GM12878 (cell line): ENCODE data around the gene KRTAP10-9. TPM values are rescaled to one million over a fixed set of nuclear protein-coding genes. Genes with fewer than 3 reads are reported as not detected.

Experiments
- ATAC-seq: fragments of 200-7000 bp; cut with Tn5 transposase; 3 replicates; pipeline ENCODE4 v1.9.1; 2020; ENCODE audit warnings: mild to moderate bottlenecking, moderate library complexity
- BruUV-seq: library from RNA; stranded (reverse); fragments of 400-500 nt; replicated peaks from 2 replicates; lab custom pipeline; 2021; lab: Mats Ljungman, UMichigan
- CTCF ChIA-PET: fragments of 300-600 bp; sonication (Branson Sonifier 250); formaldehyde crosslinking; extraction: SDS; loops from one replicate; lab custom pipeline; 2021; ENCODE audit warnings: inconsistent platforms; lab: Yijun Ruan, JAX
- POLR2A ChIA-PET: fragments of 350-600 bp; formaldehyde crosslinking; extraction: SDS; loops from one replicate; lab custom pipeline; 2021; ENCODE audit warnings: inconsistent platforms; lab: Charles Lee
- RAD21 ChIA-PET: fragments of 300-600 bp; sonication (Branson Sonifier 250); formaldehyde crosslinking; loops from one replicate; lab custom pipeline; 2023; ENCODE audit warnings: antibody characterized with exemption; ENCODE audit not compliant: unreplicated experiment; lab: Charles Lee
- SMC1A ChIA-PET: fragments of 300-600 bp; sonication (Branson Sonifier 250); formaldehyde crosslinking; loops from one replicate; lab custom pipeline; 2023; ENCODE audit not compliant: unreplicated experiment, uncharacterized antibody; lab: Charles Lee
- DNase-seq: peaks from one replicate; pipeline ENCODE4 v3.0.0-alpha.2; 2011; ENCODE audit warnings: low read depth, low spot score
- FAIRE-seq: peaks from 3 replicates; lab custom pipeline; 2011; peaks lifted over from hg19 to GRCh38; lab: Jason Lieb, UNC
- H2AFZ ChIP-seq: 2 replicates; pipeline ENCODE4 v1.6.0; 2011; ENCODE audit warnings: low read depth, low read length, control low read depth; ENCODE audit not compliant: control insufficient read depth
- H3K27ac ChIP-seq: 2 replicates; pipeline ENCODE4 v1.5.1; 2011; ENCODE audit warnings: control low read depth; ENCODE audit not compliant: control insufficient read depth, insufficient read depth
- H3K27me3 ChIP-seq, 2 experiments: replicated peaks in 1 of 2; 2 replicates each; pipeline versions ENCODE4 v1.6.0 to v1.6.1; 2011; ENCODE audit warnings: low read length in 1 of 2; ENCODE audit not compliant: control insufficient read depth in 2 of 2, insufficient read depth in 2 of 2
- H3K36me3 ChIP-seq, 2 experiments: 2 replicates each; pipeline ENCODE4 v1.5.1; 2011; ENCODE audit warnings: low read length in 1 of 2; ENCODE audit not compliant: control insufficient read depth in 2 of 2, insufficient read depth in 2 of 2
- H3K4me1 ChIP-seq: 2 replicates; pipeline ENCODE4 v1.6.1; 2011; ENCODE audit warnings: mild to moderate bottlenecking, low read length, moderate library complexity, mixed read lengths; ENCODE audit not compliant: control insufficient read depth, insufficient read depth
- H3K4me2 ChIP-seq: 2 replicates; pipeline ENCODE4 v1.6.0; 2011; ENCODE audit warnings: control low read depth; ENCODE audit not compliant: control insufficient read depth, insufficient read depth
- H3K4me3 ChIP-seq: fragments of 200-600 bp; sonication (generic); 2 replicates; pipeline ENCODE4 v1.5.1; 2016
- H3K79me2 ChIP-seq: 2 replicates; pipeline ENCODE4 v1.6.0; 2011; ENCODE audit warnings: low read length; ENCODE audit not compliant: control insufficient read depth, insufficient read depth
- H3K9ac ChIP-seq: 2 replicates; pipeline ENCODE4 v1.8.0; 2011; ENCODE audit warnings: low read length, control low read depth, mixed read lengths; ENCODE audit not compliant: control insufficient read depth, insufficient read depth
- H3K9me3 ChIP-seq: replicated peaks from 3 replicates; pipeline ENCODE4 v1.5.1; 2011; ENCODE audit warnings: mild to moderate bottlenecking, low read length; ENCODE audit not compliant: control insufficient read depth, insufficient read depth
- H4K20me1 ChIP-seq: 2 replicates; pipeline ENCODE4 v1.6.0; 2011; ENCODE audit not compliant: control insufficient read depth, insufficient read depth
- E2F4 ChIP-seq: IDR thresholded peaks from 2 replicates; pipeline ENCODE4 v1.6.1; 2012; ENCODE audit warnings: low read depth, low read length, improper control_type of control experiment
- IKZF1 ChIP-seq: fragments of 450-650 bp; conservative IDR thresholded peaks from 2 replicates; pipeline ENCODE4 v1.6.1; 2017; ENCODE audit warnings: antibody characterized with exemption, mild to moderate bottlenecking
- KAT2A ChIP-seq: conservative IDR thresholded peaks from 2 replicates; pipeline ENCODE4 v1.6.1; 2011; ENCODE audit warnings: low read depth, low read length; ENCODE audit not compliant: control insufficient read depth
- KDM1A ChIP-seq: fragments of 200-600 bp; sonication (generic); IDR thresholded peaks from 2 replicates; pipeline ENCODE4 v1.6.1; 2016; ENCODE audit warnings: borderline replicate concordance
- MEF2A ChIP-seq: IDR thresholded peaks from 2 replicates; pipeline ENCODE4 v1.6.1; 2011; ENCODE audit warnings: low read depth, mild to moderate bottlenecking, low read length, moderate library complexity; ENCODE audit not compliant: insufficient read depth
- NFXL1 ChIP-seq: fragments of 450-650 bp; IDR thresholded peaks from 2 replicates; pipeline ENCODE4 v1.6.1; 2017; ENCODE audit warnings: antibody characterized with exemption, mild to moderate bottlenecking, borderline replicate concordance
- RELA ChIP-seq: fragments of 450-650 bp; IDR thresholded peaks from 2 replicates; pipeline ENCODE4 v1.8.0; 2014; ENCODE audit warnings: borderline replicate concordance; ENCODE audit not compliant: partially characterized antibody
- SMC3 ChIP-seq: IDR thresholded peaks from 2 replicates; pipeline ENCODE4 v1.6.1; 2011; ENCODE audit warnings: low read length, improper control_type of control experiment, borderline replicate concordance
- SPI1 ChIP-seq: IDR thresholded peaks from 2 replicates; pipeline ENCODE4 v1.6.1; 2011; ENCODE audit warnings: low read depth, mild to moderate bottlenecking, low read length, moderate library complexity, borderline replicate concordance; ENCODE audit not compliant: insufficient read depth
- WRNIP1 ChIP-seq: IDR thresholded peaks from 2 replicates; pipeline ENCODE4 v1.6.1; 2011; ENCODE audit warnings: low read depth, low read length, improper control_type of control experiment, borderline replicate concordance
- ZBTB4 ChIP-seq: fragments of 450-650 bp; formaldehyde crosslinking; IDR thresholded peaks from 2 replicates; pipeline ENCODE4 v1.4.0; 2022; ENCODE audit warnings: mild to moderate bottlenecking, moderate library complexity
- ZNF622 ChIP-seq: fragments of 450-650 bp; IDR thresholded peaks from 2 replicates; pipeline ENCODE4 v1.6.1; 2017; ENCODE audit warnings: mild to moderate bottlenecking, inconsistent platforms
- WGBS: methylation state at CpG from one replicate; pipeline ENCODE4 v1.1.6; 2016; ENCODE audit warnings: low lambda C conversion rate; ENCODE audit not compliant: insufficient replicate concordance, insufficient coverage; ENCODE audit errors: missing lambda C conversion rate; 5-methylcytosine and 5-hydroxymethylcytosine counted together
- in situ Hi-C: fragments of 300-500 bp; cut with MboI; formaldehyde crosslinking; loops from 9 replicates; pipeline ENCODE4 v1.14.3; 2018; ENCODE audit warnings: mixed read lengths
- intact Hi-C: fragments of 100-400 bp; cut with micrococcal nuclease; formaldehyde crosslinking; loops from one replicate; pipeline ENCODE4 v1.14.2; 2022; ENCODE audit not compliant: unreplicated experiment
- polyA plus RNA-seq, 11 experiments: library from polyadenylated mRNA; depleted of rRNA in 4 of 11; unstranded in 6 of 11; stranded (reverse) in 5 of 11; fragments of >200 nt; fragmentation: Nextera tagmentation in 4 of 11; fragmentation: Illumina TruSeq in 1 of 11; extraction: Ambion mirVana in 4 of 11; extraction: Trizol in 1 of 11; gene quantifications; 1 replicate in 1 of 11; 2 replicates in 10 of 11; pipeline versions ENCODE4 v1.2.1 to v1.2.3, GENCODE V29; 2011 to 2016; ENCODE audit warnings: inconsistent platforms in 2 of 11, missing spikeins in 2 of 11, low read depth in 1 of 11
- total RNA-seq, 4 experiments: library from RNA; depleted of rRNA in 3 of 4; stranded (reverse); fragments of >200 nt in 3 of 4; fragmentation: Illumina TruSeq in 1 of 4; extraction: Trizol in 1 of 4; gene quantifications; 2 replicates each; pipeline versions ENCODE4 v1.2.1 to v1.2.3, GENCODE V29; 2013 to 2021
- TF ChIP-seq, protein P1 (sequence below): fragments of 450-650 bp; IDR thresholded peaks from 2 replicates; pipeline ENCODE4 v1.6.1; 2017; ENCODE audit warnings: low read depth, mild to moderate bottlenecking, moderate library complexity

KRTAP10-9 gene
- total and polyA plus RNA-seq, 10 of the 15 experiments (the other 5 are each of a cell fraction or from before 2014, with no cell fraction given): not detected

DNA sequence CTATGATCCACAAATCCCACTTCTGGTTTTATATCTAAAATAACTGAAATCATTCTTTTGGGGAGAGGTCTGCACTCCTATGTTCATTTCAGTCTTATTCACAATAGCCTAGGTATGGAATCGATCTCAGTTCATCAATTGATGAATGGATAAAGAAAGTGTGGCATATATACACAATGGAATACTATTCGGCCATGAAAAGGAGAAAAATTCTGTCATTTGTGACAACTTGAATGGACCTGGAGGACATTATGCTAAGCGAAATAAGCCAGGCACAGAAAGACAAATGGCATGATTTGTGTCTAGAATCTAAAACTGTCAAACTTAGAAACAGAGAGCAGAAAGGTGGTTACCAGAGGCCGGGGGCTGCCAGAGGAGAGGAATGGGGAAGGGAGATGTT, 20.4 kb upstream of the KRTAP10-9 start:
- ATAC-seq (no peak), DNase-seq (no peak), FAIRE-seq (no peak)
- WGBS: 47% methylated on average over 4 of the region's 4 CpGs
- no peaks in the 10 kb centered on the region for H3K27me3 ChIP-seq
- ChIA-PET RAD21 (no interaction called here), CTCF (no interaction called here), SMC1A (no interaction called here), POLR2A (no interaction called here)
- no peaks in the 10 kb centered on the region for H3K79me2 ChIP-seq
- H2AFZ ChIP-seq: no peak overlapping the region
- H3K9me3 ChIP-seq: no peaks in the 10 kb centered on the region; the same call in 2 of the 3 replicates
- in situ Hi-C loops (no loop called here), intact Hi-C loops (no loop called here)
- H3K4me2 ChIP-seq: no peak overlapping the region
- no peaks in the 10 kb centered on the region for H3K36me3 ChIP-seq
- no peaks in the 10 kb centered on the region for H3K4me1 ChIP-seq
- H3K9ac ChIP-seq: no peak overlapping the region
- TF ChIP-seq SMC3 (no peak), SPI1 (no peak), KAT2A (no peak), RELA (no peak), MEF2A (no peak), WRNIP1 (no peak), IKZF1 (no peak), ZBTB4 (CRISPR knock-in tag) (no peak), ZNF622 (no peak), KDM1A (no peak), NFXL1 (no peak), E2F4 (no peak)
- TF ChIP-seq, protein P1, sequence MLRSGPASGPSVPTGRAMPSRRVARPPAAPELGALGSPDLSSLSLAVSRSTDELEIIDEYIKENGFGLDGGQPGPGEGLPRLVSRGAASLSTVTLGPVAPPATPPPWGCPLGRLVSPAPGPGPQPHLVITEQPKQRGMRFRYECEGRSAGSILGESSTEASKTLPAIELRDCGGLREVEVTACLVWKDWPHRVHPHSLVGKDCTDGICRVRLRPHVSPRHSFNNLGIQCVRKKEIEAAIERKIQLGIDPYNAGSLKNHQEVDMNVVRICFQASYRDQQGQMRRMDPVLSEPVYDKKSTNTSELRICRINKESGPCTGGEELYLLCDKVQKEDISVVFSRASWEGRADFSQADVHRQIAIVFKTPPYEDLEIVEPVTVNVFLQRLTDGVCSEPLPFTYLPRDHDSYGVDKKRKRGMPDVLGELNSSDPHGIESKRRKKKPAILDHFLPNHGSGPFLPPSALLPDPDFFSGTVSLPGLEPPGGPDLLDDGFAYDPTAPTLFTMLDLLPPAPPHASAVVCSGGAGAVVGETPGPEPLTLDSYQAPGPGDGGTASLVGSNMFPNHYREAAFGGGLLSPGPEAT: no peak
- no peaks in the 10 kb centered on the region for H4K20me1 ChIP-seq
- no peak overlapping the region for H3K27ac ChIP-seq
- BruUV-seq: no TSS peak
- H3K4me3 ChIP-seq: no peak overlapping the region
